H9 (cell line): ENCODE results near the gene HOXD8. TPM values are rescaled to one million over a fixed set of nuclear protein-coding genes. Genes with fewer than 3 reads are reported as not detected.

ENCODE experiments used
- DNase-seq: peaks from one replicate; pipeline ENCODE4 v3.0.0-alpha.2; 2017
- H2AFZ ChIP-seq: one replicate; pipeline ENCODE4 v1.6.1; 2013; ENCODE audit warnings: mild to moderate bottlenecking, low read length, control low read depth, moderate library complexity
- H2AK5ac ChIP-seq: 2 replicates; pipeline ENCODE4 v1.6.1; 2013; ENCODE audit warnings: low read length, control low read depth, mixed read lengths; ENCODE audit not compliant: insufficient read length
- H2BK120ac ChIP-seq: one replicate; pipeline ENCODE4 v1.6.1; 2013; ENCODE audit warnings: low read depth, mild to moderate bottlenecking, low read length, control low read depth, inconsistent platforms; ENCODE audit not compliant: poor library complexity, severe bottlenecking
- H2BK12ac ChIP-seq: 2 replicates; pipeline ENCODE4 v1.6.1; 2013; ENCODE audit warnings: low read length, control low read depth, mixed read lengths, low read depth; ENCODE audit not compliant: insufficient read length
- H2BK15ac ChIP-seq: 2 replicates; pipeline ENCODE4 v1.6.1; 2013; ENCODE audit warnings: low read depth, low read length, control low read depth
- H2BK20ac ChIP-seq: one replicate; pipeline ENCODE4 v1.6.1; 2013; ENCODE audit warnings: low read depth, mild to moderate bottlenecking, low read length, control low read depth, inconsistent platforms; ENCODE audit not compliant: poor library complexity, severe bottlenecking
- H2BK5ac ChIP-seq: 2 replicates; pipeline ENCODE4 v1.6.1; 2013; ENCODE audit warnings: low read length, control low read depth, mixed read lengths; ENCODE audit not compliant: insufficient read length
- H3K14ac ChIP-seq: 2 replicates; pipeline ENCODE4 v1.6.1; 2013; ENCODE audit warnings: low read length, control low read depth; ENCODE audit not compliant: insufficient read depth
- H3K18ac ChIP-seq: 2 replicates; pipeline ENCODE4 v1.6.1; 2013; ENCODE audit warnings: low read depth, mild to moderate bottlenecking, mixed read lengths, low read length, control low read depth; ENCODE audit not compliant: insufficient read length
- H3K23ac ChIP-seq: 2 replicates; pipeline ENCODE4 v1.6.1; 2013; ENCODE audit warnings: low read length, control low read depth, mixed read lengths, low read depth; ENCODE audit not compliant: insufficient read length
- H3K23me2 ChIP-seq: 2 replicates; pipeline ENCODE4 v1.6.1; 2013; ENCODE audit warnings: low read depth, mild to moderate bottlenecking, mixed read lengths, low read length, control low read depth; ENCODE audit not compliant: insufficient read length, poor library complexity, severe bottlenecking
- H3K27ac ChIP-seq: 2 replicates; pipeline ENCODE4 v1.5.1; 2013; ENCODE audit warnings: low read length, control low read depth, mixed read lengths, low read depth; ENCODE audit not compliant: insufficient read length
- H3K27me3 ChIP-seq: 2 replicates; pipeline ENCODE4 v1.6.1; 2013; ENCODE audit warnings: low read length, control low read depth, inconsistent platforms; ENCODE audit not compliant: insufficient read depth
- H3K4ac ChIP-seq: 2 replicates; pipeline ENCODE4 v1.6.1; 2013; ENCODE audit warnings: low read depth, mild to moderate bottlenecking, control low read depth, inconsistent platforms, low read length, moderate library complexity
- H3K4me1 ChIP-seq: 2 replicates; pipeline ENCODE4 v1.6.1; 2013; ENCODE audit warnings: low read length, control low read depth, inconsistent platforms; ENCODE audit not compliant: insufficient read depth
- H3K4me2 ChIP-seq: 2 replicates; pipeline ENCODE4 v1.6.1; 2013; ENCODE audit warnings: low read length, control low read depth, mixed read lengths; ENCODE audit not compliant: insufficient read length, insufficient read depth
- H3K56ac ChIP-seq: 2 replicates; pipeline ENCODE4 v1.6.1; 2013; ENCODE audit warnings: low read depth, mild to moderate bottlenecking, mixed read lengths, low read length, control low read depth; ENCODE audit not compliant: insufficient read length
- H3K79me1 ChIP-seq: 2 replicates; pipeline ENCODE4 v1.6.1; 2013; ENCODE audit warnings: low read depth, mild to moderate bottlenecking, moderate library complexity, low read length, control low read depth, inconsistent platforms; ENCODE audit not compliant: insufficient read depth, poor library complexity, severe bottlenecking
- H3K79me2 ChIP-seq: 2 replicates; pipeline ENCODE4 v1.6.1; 2013; ENCODE audit warnings: low read length, control low read depth, inconsistent platforms; ENCODE audit not compliant: insufficient read depth
- H3K9ac ChIP-seq: 2 replicates; pipeline ENCODE4 v1.6.1; 2013; ENCODE audit warnings: low read length, control low read depth, mixed read lengths; ENCODE audit not compliant: insufficient read length; ENCODE audit errors: extremely low read depth
- H3K9me3 ChIP-seq: one replicate; pipeline ENCODE4 v1.6.1; 2013; ENCODE audit warnings: low read depth, low read length, inconsistent platforms; ENCODE audit not compliant: control insufficient read depth
- H3T11ph ChIP-seq: one replicate; pipeline ENCODE4 v1.6.1; 2013; ENCODE audit warnings: mild to moderate bottlenecking, low read length, control low read depth, inconsistent platforms
- H4K20me1 ChIP-seq: one replicate; pipeline ENCODE4 v1.6.1; 2013; ENCODE audit not compliant: control insufficient read depth, insufficient read length, insufficient read depth
- H4K5ac ChIP-seq: 2 replicates; pipeline ENCODE4 v1.6.1; 2013; ENCODE audit warnings: low read depth, mild to moderate bottlenecking, mixed read lengths, low read length, control low read depth; ENCODE audit not compliant: insufficient read length
- H4K8ac ChIP-seq: replicated peaks from 2 replicates; pipeline ENCODE4 v1.6.1; 2013; ENCODE audit warnings: low read length, control low read depth, mixed read lengths, low read depth; ENCODE audit not compliant: insufficient read length
- H4K91ac ChIP-seq: 2 replicates; pipeline ENCODE4 v1.6.1; 2013; ENCODE audit warnings: low read depth, mild to moderate bottlenecking, moderate library complexity, mixed read lengths, low read length, control low read depth; ENCODE audit not compliant: insufficient read length
- H3K27ac Mint-ChIP-seq, 3 experiments: 2 replicates in 2 of 3; 3 replicates in 1 of 3; pipeline ENCODE4 v1.8.0; 2020 to 2021; ENCODE audit warnings: mixed read lengths in 3 of 3, mild to moderate bottlenecking in 1 of 3, moderate library complexity in 1 of 3
- H3K27me3 Mint-ChIP-seq: 2 replicates; pipeline ENCODE4 v1.8.0; 2021; ENCODE audit warnings: low read depth, mild to moderate bottlenecking, moderate library complexity, mixed read lengths
- H3K36me3 Mint-ChIP-seq, 3 experiments: 2 replicates in 2 of 3; 3 replicates in 1 of 3; pipeline ENCODE4 v1.8.0; 2020 to 2021; ENCODE audit warnings: low read depth in 3 of 3, mixed read lengths in 3 of 3; ENCODE audit not compliant: insufficient read depth in 1 of 3
- H3K4me1 Mint-ChIP-seq, 2 experiments: 2 replicates each; pipeline ENCODE4 v1.8.0; 2020; ENCODE audit warnings: mixed read lengths in 2 of 2
- H3K4me3 Mint-ChIP-seq, 2 experiments: 2 replicates in 1 of 2; 3 replicates in 1 of 2; pipeline ENCODE4 v1.8.0; 2020 to 2021; ENCODE audit warnings: mild to moderate bottlenecking in 2 of 2, mixed read lengths in 2 of 2, moderate library complexity in 1 of 2
- H3K9me3 Mint-ChIP-seq, 2 experiments: 2 replicates in 1 of 2; 3 replicates in 1 of 2; pipeline ENCODE4 v1.8.0; 2020; ENCODE audit warnings: mild to moderate bottlenecking in 2 of 2, mixed read lengths in 2 of 2, moderate library complexity in 1 of 2
- WGBS: extraction: QIAGEN DNeasy Blood & Tissue Kit; methylation state at CpG from one replicate; pipeline ENCODE4 v1.1.7; 2013; ENCODE audit warnings: missing lambda C conversion rate, low lambda C conversion rate, mixed read lengths; ENCODE audit not compliant: insufficient read length; ENCODE audit errors: extremely low coverage; 5-methylcytosine and 5-hydroxymethylcytosine counted together
- total RNA-seq: library from RNA; stranded (reverse); gene quantifications from 2 replicates; pipeline ENCODE4 v1.2.1, GENCODE V29; 2021
- TF ChIP-seq, protein P1 (sequence below): fragments of 200-600 bp; sonication (generic); conservative IDR thresholded peaks from 3 replicates; pipeline ENCODE4 v1.8.0; 2021; ENCODE audit warnings: antibody characterized with exemption, mild to moderate bottlenecking

Gene HOXD8
- total RNA-seq, 1 experiment from 2014 or later: not detected

GRCh38 chr2:176120364-176121189, 8.9 kb upstream of the HOXD8 start:
- Histone ChIP-seq H4K5ac (no peak overlapping the region), H3K23me2 (peaks cover 2% of the 10 kb centered on the region), H3K79me1 (no peaks in the 10 kb centered on the region), H2BK12ac (no peak overlapping the region), H4K20me1 (peaks cover 4% of the 10 kb centered on the region), H2AFZ (no peak overlapping the region), H3K14ac (no peak overlapping the region), H3K56ac (no peak overlapping the region), H2AK5ac (no peak overlapping the region), H3K79me2 (no peaks in the 10 kb centered on the region), H3K23ac (no peak overlapping the region), H2BK20ac (no peak overlapping the region), H2BK5ac (no peak overlapping the region), H3K4me2 (no peak overlapping the region), H3K27me3 (peaks cover 99% of the 10 kb centered on the region), H2BK120ac (no peak overlapping the region), H4K8ac (no peak overlapping the region), H3K27ac (no peak overlapping the region), H3K18ac (no peak overlapping the region), H3K9me3 (no peaks in the 10 kb centered on the region), H3T11ph (no peak overlapping the region), H3K4me1 (no peaks in the 10 kb centered on the region), H4K91ac (no peak overlapping the region), H2BK15ac (no peak overlapping the region), H3K9ac (no peak overlapping the region), H3K4ac (no peak overlapping the region)
- Mint-ChIP-seq H3K27ac (no peak overlapping the region), H3K9me3 (peaks cover 10 to 24% of the 10 kb centered on the region in 2 experiments), H3K4me1 (peaks cover 0 to 12% of the 10 kb centered on the region in 2 experiments; a peak in 2 of 4 replicates), H3K36me3 (peaks cover 0 to 3% (median 0%) of the 10 kb centered on the region in 3 experiments; a peak in 3 of 7 replicates), H3K4me3 (no peak overlapping the region), H3K27me3 (peaks cover 99% of the 10 kb centered on the region)
- TF ChIP-seq, protein P1, sequence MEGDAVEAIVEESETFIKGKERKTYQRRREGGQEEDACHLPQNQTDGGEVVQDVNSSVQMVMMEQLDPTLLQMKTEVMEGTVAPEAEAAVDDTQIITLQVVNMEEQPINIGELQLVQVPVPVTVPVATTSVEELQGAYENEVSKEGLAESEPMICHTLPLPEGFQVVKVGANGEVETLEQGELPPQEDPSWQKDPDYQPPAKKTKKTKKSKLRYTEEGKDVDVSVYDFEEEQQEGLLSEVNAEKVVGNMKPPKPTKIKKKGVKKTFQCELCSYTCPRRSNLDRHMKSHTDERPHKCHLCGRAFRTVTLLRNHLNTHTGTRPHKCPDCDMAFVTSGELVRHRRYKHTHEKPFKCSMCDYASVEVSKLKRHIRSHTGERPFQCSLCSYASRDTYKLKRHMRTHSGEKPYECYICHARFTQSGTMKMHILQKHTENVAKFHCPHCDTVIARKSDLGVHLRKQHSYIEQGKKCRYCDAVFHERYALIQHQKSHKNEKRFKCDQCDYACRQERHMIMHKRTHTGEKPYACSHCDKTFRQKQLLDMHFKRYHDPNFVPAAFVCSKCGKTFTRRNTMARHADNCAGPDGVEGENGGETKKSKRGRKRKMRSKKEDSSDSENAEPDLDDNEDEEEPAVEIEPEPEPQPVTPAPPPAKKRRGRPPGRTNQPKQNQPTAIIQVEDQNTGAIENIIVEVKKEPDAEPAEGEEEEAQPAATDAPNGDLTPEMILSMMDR: no peak
- DNase-seq: peak; percentile 22
- no CpG with 5 or more reads among the region's 13 CpGs for WGBS
